ENCODE results near the gene OR10G4. TPM values are rescaled to one million over a fixed set of nuclear protein-coding genes. Genes with fewer than 3 reads are reported as not detected.

The OR10G4 gene
- total RNA-seq, 2 experiments from 2014 or later = not detected

GRCh38 chr11:124052966-124053365 lies 40.2 kb downstream of the OR10G4 start:
- CTCF ChIA-PET = interaction anchor here (0.6 kb wide), 1 partner anchor 72 kb away, joined by 3 read pairs; no protein-coding TSS in a partner anchor
- Mint-ChIP-seq H3K4me3 (no peak overlapping the region), H3K27ac (no peak overlapping the region), H3K36me3 (ENCODE audit: low read depth) (no peaks in the 10 kb centered on the region), H3K9me3 (no peaks in the 10 kb centered on the region), H3K4me1 (no peaks in the 10 kb centered on the region), H3K27me3 (peaks cover 6% of the 10 kb centered on the region)
- POLR2A ChIA-PET = no interaction called here
- DNase-seq = no peak

Other genes with a start within 250 kb of the OR10G4 start
- not detected for gene OR6M1, start 206.6 kb upstream of the OR10G4 start, total RNA-seq
- not detected for gene TMEM225, start 127.3 kb upstream of the OR10G4 start, total RNA-seq
- gene OR8D4, start 110.8 kb upstream of the OR10G4 start, total RNA-seq = not detected
- gene OR4D5, start 73.4 kb upstream of the OR10G4 start, total RNA-seq = not detected
- not detected for gene OR6T1, start 69.2 kb upstream of the OR10G4 start, total RNA-seq
- not detected for gene OR10S1, start 35.2 kb upstream of the OR10G4 start, total RNA-seq
- not detected for gene OR10G6, start 17.8 kb upstream of the OR10G4 start, total RNA-seq
- gene OR10G9, start 10.0 kb downstream of the OR10G4 start, total RNA-seq = not detected
- not detected for gene OR10G8, start 13.8 kb downstream of the OR10G4 start, total RNA-seq
- gene OR10G7, start 28.3 kb downstream of the OR10G4 start, total RNA-seq = not detected
- gene VWA5A, start 102.5 kb downstream of the OR10G4 start, total RNA-seq = 1 to 10 TPM; 6.7 to 6.8 TPM
- not detected for gene OR10D3, start 170.3 kb downstream of the OR10G4 start, total RNA-seq
- gene OR8G1, start 228.1 kb downstream of the OR10G4 start, total RNA-seq = not detected
- gene OR8G5, start 243.4 kb downstream of the OR10G4 start, total RNA-seq = not detected